NCI-H146 (cell line): ENCODE data around the gene MORF4L2.

Experiments used
- DNase-seq: peaks from one replicate; lab custom pipeline; 2025; lab: John Stamatoyannopoulos, UW

Gene MORF4L2

GRCh38 chrX:103631145-103631544, 55.4 kb downstream of the MORF4L2 start:
- DNase-seq, result no peak

DNA sequence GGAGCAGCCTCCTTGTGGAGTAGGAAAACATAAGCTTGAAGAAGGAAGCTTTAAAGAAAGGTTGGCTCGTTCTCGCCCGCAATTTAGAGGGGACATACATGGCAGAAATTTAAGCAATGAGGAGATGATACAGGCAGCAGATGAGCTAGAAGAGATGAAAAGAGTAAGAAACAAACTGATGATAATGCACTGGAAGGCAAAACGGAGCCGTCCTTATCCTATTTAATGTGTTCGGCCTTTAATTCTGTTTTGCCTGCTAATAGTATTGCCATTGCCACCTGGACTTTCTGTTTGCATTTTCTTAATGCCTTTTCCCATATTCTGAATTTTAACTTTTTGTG, 56.4 kb downstream of the MORF4L2 start:
- no peak for DNase-seq

DNA sequence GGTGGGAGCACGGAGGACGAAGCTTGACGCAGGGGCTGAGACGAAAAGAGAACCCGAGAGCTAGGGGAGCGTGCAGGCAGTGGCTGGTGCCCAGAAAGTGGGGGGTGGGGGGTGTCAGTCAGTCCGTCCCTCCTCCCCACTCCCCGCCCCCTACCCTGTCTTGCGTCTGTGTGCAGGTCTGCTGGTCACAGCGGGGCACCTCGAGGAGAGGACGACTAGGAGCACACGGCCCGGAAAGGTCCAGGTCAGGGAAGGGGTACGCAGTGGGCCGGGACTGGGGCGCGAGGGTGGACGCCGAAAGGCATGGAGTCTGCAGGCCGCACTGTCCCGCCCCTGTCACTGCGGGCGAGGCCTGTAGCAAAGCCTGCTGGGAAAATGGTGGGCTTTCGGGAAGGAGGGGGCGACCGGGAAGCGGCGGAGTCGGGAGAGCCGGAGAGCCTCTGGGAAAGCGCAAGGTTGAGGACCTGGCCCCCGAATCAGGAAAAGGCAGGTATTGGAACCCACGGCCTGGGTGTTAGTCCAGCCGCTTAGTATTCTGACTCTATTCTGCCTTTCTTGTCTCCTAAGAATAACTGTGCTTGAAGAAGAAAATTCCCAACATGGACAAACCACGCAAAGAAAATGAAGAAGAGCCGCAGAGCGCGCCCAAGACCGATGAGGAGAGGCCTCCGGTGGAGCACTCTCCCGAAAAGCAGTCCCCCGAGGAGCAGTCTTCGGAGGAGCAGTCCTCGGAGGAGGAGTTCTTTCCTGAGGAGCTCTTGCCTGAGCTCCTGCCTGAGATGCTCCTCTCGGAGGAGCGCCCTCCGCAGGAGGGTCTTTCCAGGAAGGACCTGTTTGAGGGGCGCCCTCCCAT, 57.0 kb downstream of the MORF4L2 start:
- DNase-seq, result peak; percentile 71

- peak; percentile 67 for DNase-seq
Measured at GRCh38 chrX:103628386-103629317, 57.8 kb downstream of the MORF4L2 start, which contains the start of gene TCEAL1. Gene TCEAL1 (plus strand): TSS chrX:103628975. CDS start chrX:103629917, 942 bp downstream.

GRCh38 chrX:103626855-103627254, 59.6 kb downstream of the MORF4L2 start:
- no peak for DNase-seq
